ENCODE results near the gene RPN2. TPM values are rescaled to one million over a fixed set of nuclear protein-coding genes. Genes with fewer than 3 reads are reported as not detected.

The RPN2 gene
- total and polyA plus RNA-seq, 9 of the 15 experiments (the other 6 are each of a cell fraction or from before 2014, with no cell fraction given) = 168 to 548 (median 325) TPM

- TF ChIP-seq EWSR1 (IDR thresholded peaks at IDR 0.05; ENCODE audit: borderline replicate concordance, low read depth, partially characterized antibody) (no peak), EZH2 (IDR thresholded peaks at IDR 0.05; ENCODE audit: borderline replicate concordance, low read depth, low read length) (no peak), TEAD1 (CRISPR knock-in tag; IDR thresholded peaks at IDR 0.05) (no peak), NCOA2 (IDR thresholded peaks at IDR 0.05; ENCODE audit: partially characterized antibody in 2 of 2) (no peak), ZNF277 (CRISPR knock-in tag; IDR thresholded peaks at IDR 0.05; ENCODE audit: borderline replicate concordance) (no peak), OTX1 (CRISPR knock-in tag; IDR thresholded peaks at IDR 0.05) (no peak), GTF3C2 (IDR thresholded peaks at IDR 0.05; ENCODE audit: borderline replicate concordance, extremely low read depth, insufficient read length) (no peak)
Measured at GRCh38 chr20:37233548-37234253, 54.6 kb downstream of the RPN2 start (continued).
